Glutamatergic neuron (in vitro differentiated cells): Measurements from ENCODE around the gene COL28A1. TPM values are rescaled to one million over a fixed set of nuclear protein-coding genes. Genes with fewer than 3 reads are reported as not detected.

ENCODE experiments used
- DNase-seq: peaks from one replicate; pipeline ENCODE4 v3.0.0; 2022
- H3K27ac Mint-ChIP-seq: one replicate; pipeline ENCODE4 v1.8.0; 2020; ENCODE audit warnings: mild to moderate bottlenecking, mixed read lengths, inconsistent platforms; ENCODE audit not compliant: unreplicated experiment
- H3K27me3 Mint-ChIP-seq: one replicate; pipeline ENCODE4 v1.8.0; 2020; ENCODE audit warnings: mild to moderate bottlenecking, moderate library complexity, mixed read lengths, inconsistent platforms; ENCODE audit not compliant: unreplicated experiment
- H3K36me3 Mint-ChIP-seq: one replicate; pipeline ENCODE4 v1.8.0; 2020; ENCODE audit warnings: mild to moderate bottlenecking, mixed read lengths, inconsistent platforms; ENCODE audit not compliant: unreplicated experiment
- H3K4me1 Mint-ChIP-seq: one replicate; pipeline ENCODE4 v1.8.0; 2020; ENCODE audit warnings: mild to moderate bottlenecking, low read depth, mixed read lengths, inconsistent platforms; ENCODE audit not compliant: unreplicated experiment
- H3K4me3 Mint-ChIP-seq: one replicate; pipeline ENCODE4 v1.8.0; 2020; ENCODE audit warnings: mild to moderate bottlenecking, mixed read lengths, inconsistent platforms; ENCODE audit not compliant: unreplicated experiment
- H3K9me3 Mint-ChIP-seq: one replicate; pipeline ENCODE4 v1.8.0; 2020; ENCODE audit warnings: mild to moderate bottlenecking, moderate library complexity, mixed read lengths, inconsistent platforms; ENCODE audit not compliant: unreplicated experiment
- CTCF ChIP-seq: fragments of 200-600 bp; sonication (generic); IDR thresholded peaks from one replicate; pipeline ENCODE4 v1.5.0; 2021; ENCODE audit not compliant: partially characterized antibody, unreplicated experiment
- total RNA-seq: library from RNA; stranded (reverse); fragmentation: NEBNext Ultra II Directional; extraction: Animal tissue kit (Norgen Biotek cat#: 25700); gene quantifications from one replicate; pipeline ENCODE4 v1.2.1, GENCODE V29; 2021; ENCODE audit not compliant: unreplicated experiment

COL28A1 gene
- total RNA-seq, 1 donor from 2014 or later: 0.39 TPM

DNA sequence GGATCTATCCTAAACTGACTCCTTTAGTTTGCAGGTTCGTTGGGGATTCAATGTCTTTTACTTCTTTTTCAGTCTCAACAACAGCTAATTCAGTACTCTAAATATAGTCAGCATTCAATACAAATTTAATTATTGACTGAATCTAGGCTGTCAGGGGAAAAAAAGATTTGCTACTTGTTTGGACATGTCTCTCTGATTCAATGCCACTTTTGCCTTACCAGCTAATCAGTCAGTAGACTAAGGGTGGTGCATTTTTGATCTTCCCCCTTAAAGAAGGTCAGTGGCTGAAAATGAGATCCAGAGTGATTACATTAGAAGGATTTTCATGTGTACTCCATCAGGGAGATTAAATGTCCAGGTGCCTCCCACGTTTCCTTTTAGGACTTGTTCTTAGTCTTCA, 208.2 kb downstream of the COL28A1 start:
- Mint-ChIP-seq H3K4me1 (peaks cover 19% of the 10 kb centered on the region), H3K4me3 (peak overlapping the region; percentile 22), H3K9me3 (peaks cover 4% of the 10 kb centered on the region), H3K27ac (no peak overlapping the region), H3K36me3 (no peaks in the 10 kb centered on the region), H3K27me3 (no peaks in the 10 kb centered on the region)
- TF ChIP-seq CTCF: no peak
- DNase-seq: no peak

DNA sequence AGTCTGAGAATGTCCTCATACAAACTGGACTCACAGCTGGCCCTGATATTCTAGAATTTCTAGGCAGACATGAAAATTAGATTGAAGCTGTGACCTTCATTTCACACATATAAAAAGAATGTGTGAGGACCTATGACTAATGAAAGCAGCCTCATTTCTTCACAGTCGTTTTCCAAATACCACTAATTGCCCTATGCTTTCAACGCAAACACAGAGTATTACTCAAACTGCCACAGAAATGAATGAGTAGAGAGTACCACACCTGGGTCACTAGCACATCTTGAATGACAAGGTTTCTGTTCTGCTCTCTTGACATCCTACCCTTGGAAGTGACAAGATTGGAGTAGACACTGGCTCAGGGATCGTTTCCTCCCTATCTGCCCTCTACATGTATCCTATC, 211.0 kb downstream of the COL28A1 start:
- Mint-ChIP-seq H3K9me3 (peaks cover 4% of the 10 kb centered on the region), H3K36me3 (no peaks in the 10 kb centered on the region), H3K4me3 (no peak overlapping the region), H3K27ac (no peak overlapping the region), H3K4me1 (peaks cover 12% of the 10 kb centered on the region), H3K27me3 (no peaks in the 10 kb centered on the region)
- no peak for DNase-seq
- TF ChIP-seq CTCF: no peak

GRCh38 chr7:7323921-7324320, 211.8 kb downstream of the COL28A1 start:
- no peak for DNase-seq
- Mint-ChIP-seq H3K9me3 (peaks cover 5% of the 10 kb centered on the region), H3K4me1 (peaks cover 12% of the 10 kb centered on the region), H3K27ac (no peak overlapping the region), H3K36me3 (no peaks in the 10 kb centered on the region), H3K27me3 (no peaks in the 10 kb centered on the region), H3K4me3 (no peak overlapping the region)
- no peak for TF ChIP-seq CTCF

- TF ChIP-seq CTCF: no peak
- Mint-ChIP-seq H3K4me1 (peaks cover 12% of the 10 kb centered on the region), H3K4me3 (no peak overlapping the region), H3K9me3 (peaks cover 7% of the 10 kb centered on the region), H3K36me3 (no peaks in the 10 kb centered on the region), H3K27me3 (no peaks in the 10 kb centered on the region), H3K27ac (no peak overlapping the region)
- no peak for DNase-seq
These were observed 212.3 kb downstream of the COL28A1 start for GRCh38 chr7:7323352-7323751.

DNA sequence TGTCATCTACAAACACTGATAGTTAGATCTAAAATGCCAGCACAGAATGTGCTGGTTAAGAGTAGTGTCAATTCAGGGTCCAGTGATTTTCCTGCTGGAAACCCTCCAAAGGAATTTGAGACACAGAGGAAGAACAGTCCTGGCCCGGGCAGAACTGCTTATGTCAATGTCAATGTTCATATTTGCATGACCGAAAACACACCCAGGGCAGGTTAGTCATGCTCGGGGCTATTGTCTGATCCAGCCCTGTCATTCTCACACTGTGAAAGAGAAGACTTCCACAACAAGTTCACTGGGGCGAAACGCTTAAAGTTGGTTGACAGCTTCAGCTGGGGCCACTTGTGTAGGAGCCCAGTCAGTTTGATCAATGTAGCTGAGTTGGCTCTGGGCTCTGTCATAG, 214.0 kb downstream of the COL28A1 start:
- DNase-seq: no peak
- H3K27ac Mint-ChIP-seq: no peak overlapping the region

More for the DNA sequence above, 214.0 kb downstream of the COL28A1 start:
- no peak overlapping the region for H3K4me3 Mint-ChIP-seq
- H3K36me3 Mint-ChIP-seq: no peaks in the 10 kb centered on the region
- peaks cover 10% of the 10 kb centered on the region for H3K4me1 Mint-ChIP-seq
- H3K9me3 Mint-ChIP-seq: peaks cover 7% of the 10 kb centered on the region
- TF ChIP-seq CTCF: no peak
- H3K27me3 Mint-ChIP-seq: no peaks in the 10 kb centered on the region
